ENCODE measurements around the gene ADAMTS5. TPM values are rescaled to one million over a fixed set of nuclear protein-coding genes. Genes with fewer than 3 reads are reported as not detected.

ADAMTS5 gene
- total and polyA plus RNA-seq, 9 of the 15 experiments (the other 6 are each of a cell fraction or from before 2014, with no cell fraction given): not detected

DNA sequence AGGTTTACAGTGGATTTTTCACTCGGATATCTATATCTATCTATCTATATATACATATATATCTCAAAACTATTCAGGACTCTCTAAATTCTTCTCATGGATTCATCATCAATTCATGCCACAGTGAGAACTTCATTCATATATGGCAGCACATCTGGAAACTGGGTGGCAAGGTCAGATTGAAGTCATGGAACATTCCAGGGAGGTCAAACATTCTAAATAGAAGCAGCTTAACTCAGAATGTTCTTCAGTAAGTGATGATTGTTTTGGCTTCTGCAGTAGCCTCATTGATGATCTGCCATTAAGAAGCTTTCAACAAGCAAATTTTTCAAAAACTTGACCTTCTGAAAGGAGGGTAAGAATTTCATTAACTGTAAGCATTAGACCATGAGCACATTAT lies 74.7 kb downstream of the ADAMTS5 start (continued):
- TF ChIP-seq, protein P1, sequence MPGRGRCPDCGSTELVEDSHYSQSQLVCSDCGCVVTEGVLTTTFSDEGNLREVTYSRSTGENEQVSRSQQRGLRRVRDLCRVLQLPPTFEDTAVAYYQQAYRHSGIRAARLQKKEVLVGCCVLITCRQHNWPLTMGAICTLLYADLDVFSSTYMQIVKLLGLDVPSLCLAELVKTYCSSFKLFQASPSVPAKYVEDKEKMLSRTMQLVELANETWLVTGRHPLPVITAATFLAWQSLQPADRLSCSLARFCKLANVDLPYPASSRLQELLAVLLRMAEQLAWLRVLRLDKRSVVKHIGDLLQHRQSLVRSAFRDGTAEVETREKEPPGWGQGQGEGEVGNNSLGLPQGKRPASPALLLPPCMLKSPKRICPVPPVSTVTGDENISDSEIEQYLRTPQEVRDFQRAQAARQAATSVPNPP (IDR thresholded peaks at IDR 0.05; ENCODE audit: borderline replicate concordance, insufficient read depth, insufficient read length): no peak
- TF ChIP-seq HOXB6 (CRISPR knock-in tag; IDR thresholded peaks at IDR 0.05; ENCODE audit: borderline replicate concordance): no peak

DNA sequence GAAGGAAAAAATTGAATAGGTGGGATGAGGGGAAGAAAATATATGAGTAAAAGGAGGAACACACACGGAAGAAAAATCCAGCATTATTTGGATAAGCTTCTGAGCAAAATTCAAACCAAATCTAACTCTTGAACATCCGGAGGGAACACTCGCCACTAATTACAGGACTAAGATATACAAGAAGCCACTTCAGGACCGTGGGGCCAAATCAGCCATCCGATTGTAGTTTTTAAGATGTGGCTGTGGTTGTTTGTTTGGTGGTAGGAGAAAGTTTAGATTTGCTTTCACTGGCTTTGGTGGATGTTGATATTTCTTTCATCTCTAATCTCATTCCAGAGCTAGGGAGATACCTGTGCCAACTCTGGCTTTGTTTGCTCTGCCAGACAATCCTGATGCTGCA lies 78.0 kb downstream of the ADAMTS5 start:
- Histone ChIP-seq H3K27me3 (ENCODE audit: control insufficient read depth in 2 of 2, insufficient read depth in 2 of 2, low read length in 2 of 2) (no peaks in the 10 kb centered on the region), H4K20me1 (replicated peaks; ENCODE audit: control insufficient read depth, insufficient read depth, low read length) (no peaks in the 10 kb centered on the region), H3K9me3 (replicated peaks; ENCODE audit: control insufficient read depth, insufficient read depth, low read depth, low read length) (0 out of 2 replicates have a peak, but pooled peaks cover 2% of the 10 kb centered on the region), H3K9me1 (ENCODE audit: control insufficient read depth, insufficient read depth, low read length) (no peaks in the 10 kb centered on the region), H3K4me2 (ENCODE audit: insufficient read depth, low read length) (no peak overlapping the region), H3K4me1 (replicated peaks in 1 of 2; ENCODE audit: control insufficient read depth in 2 of 2, insufficient read depth in 2 of 2, low read length in 2 of 2) (no peaks in the 10 kb centered on the region), H3K36me3 (ENCODE audit: control insufficient read depth, insufficient read depth, low read length) (no peaks in the 10 kb centered on the region), H3K27ac (ENCODE audit: extremely low read depth, low read depth, low read length) (no peak overlapping the region), H3K79me2 (ENCODE audit: control insufficient read depth, insufficient read depth, low read length) (no peaks in the 10 kb centered on the region), H3K4me3 (no peak overlapping the region), H2AFZ (ENCODE audit: low read depth, low read length) (no peak overlapping the region), H3K9ac (ENCODE audit: insufficient read depth in 1 of 2, low read depth in 2 of 2, low read length in 2 of 2) (no peak overlapping the region)
- in situ Hi-C loops (cut with MboI): no loop called here
- 0% methylated on average over 5 of the region's 5 CpGs for WGBS (ENCODE audit: insufficient coverage, low coverage, missing lambda C conversion rate)
- ATAC-seq (no peak), DNase-seq (ENCODE audit: extremely low read depth in 1 of 4, low spot score in 3 of 4) (no peak), FAIRE-seq (no peak)
- no TSS peak for BruUV-seq (replicated peaks)
- TF ChIP-seq, protein P2, sequence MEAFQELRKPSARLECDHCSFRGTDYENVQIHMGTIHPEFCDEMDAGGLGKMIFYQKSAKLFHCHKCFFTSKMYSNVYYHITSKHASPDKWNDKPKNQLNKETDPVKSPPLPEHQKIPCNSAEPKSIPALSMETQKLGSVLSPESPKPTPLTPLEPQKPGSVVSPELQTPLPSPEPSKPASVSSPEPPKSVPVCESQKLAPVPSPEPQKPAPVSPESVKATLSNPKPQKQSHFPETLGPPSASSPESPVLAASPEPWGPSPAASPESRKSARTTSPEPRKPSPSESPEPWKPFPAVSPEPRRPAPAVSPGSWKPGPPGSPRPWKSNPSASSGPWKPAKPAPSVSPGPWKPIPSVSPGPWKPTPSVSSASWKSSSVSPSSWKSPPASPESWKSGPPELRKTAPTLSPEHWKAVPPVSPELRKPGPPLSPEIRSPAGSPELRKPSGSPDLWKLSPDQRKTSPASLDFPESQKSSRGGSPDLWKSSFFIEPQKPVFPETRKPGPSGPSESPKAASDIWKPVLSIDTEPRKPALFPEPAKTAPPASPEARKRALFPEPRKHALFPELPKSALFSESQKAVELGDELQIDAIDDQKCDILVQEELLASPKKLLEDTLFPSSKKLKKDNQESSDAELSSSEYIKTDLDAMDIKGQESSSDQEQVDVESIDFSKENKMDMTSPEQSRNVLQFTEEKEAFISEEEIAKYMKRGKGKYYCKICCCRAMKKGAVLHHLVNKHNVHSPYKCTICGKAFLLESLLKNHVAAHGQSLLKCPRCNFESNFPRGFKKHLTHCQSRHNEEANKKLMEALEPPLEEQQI (IDR thresholded peaks at IDR 0.05): no peak
- TF ChIP-seq MECOM (CRISPR knock-in tag; IDR thresholded peaks at IDR 0.05) (no peak), DNMT1 (IDR thresholded peaks at IDR 0.05) (no peak), SP2 (IDR thresholded peaks at IDR 0.05; ENCODE audit: extremely low read depth, low read depth, low read length, poor library complexity, severe bottlenecking) (no peak), RBM25 (IDR thresholded peaks at IDR 0.05; ENCODE audit: low read depth, low read length, severe bottlenecking) (no peak), PCBP2 (IDR thresholded peaks at IDR 0.05; ENCODE audit: low read depth, low read length, poor library complexity, severe bottlenecking) (no peak)
- intact Hi-C loops (cut with micrococcal nuclease): no loop called here
- CTCF ChIA-PET (ENCODE audit: low intra/inter-chr PET ratio): no interaction called here
- POLR2A ChIA-PET: no interaction called here

Measured in K562 (cell line).